ENCODE measurements around the gene TGFA.

Gene TGFA

DNA sequence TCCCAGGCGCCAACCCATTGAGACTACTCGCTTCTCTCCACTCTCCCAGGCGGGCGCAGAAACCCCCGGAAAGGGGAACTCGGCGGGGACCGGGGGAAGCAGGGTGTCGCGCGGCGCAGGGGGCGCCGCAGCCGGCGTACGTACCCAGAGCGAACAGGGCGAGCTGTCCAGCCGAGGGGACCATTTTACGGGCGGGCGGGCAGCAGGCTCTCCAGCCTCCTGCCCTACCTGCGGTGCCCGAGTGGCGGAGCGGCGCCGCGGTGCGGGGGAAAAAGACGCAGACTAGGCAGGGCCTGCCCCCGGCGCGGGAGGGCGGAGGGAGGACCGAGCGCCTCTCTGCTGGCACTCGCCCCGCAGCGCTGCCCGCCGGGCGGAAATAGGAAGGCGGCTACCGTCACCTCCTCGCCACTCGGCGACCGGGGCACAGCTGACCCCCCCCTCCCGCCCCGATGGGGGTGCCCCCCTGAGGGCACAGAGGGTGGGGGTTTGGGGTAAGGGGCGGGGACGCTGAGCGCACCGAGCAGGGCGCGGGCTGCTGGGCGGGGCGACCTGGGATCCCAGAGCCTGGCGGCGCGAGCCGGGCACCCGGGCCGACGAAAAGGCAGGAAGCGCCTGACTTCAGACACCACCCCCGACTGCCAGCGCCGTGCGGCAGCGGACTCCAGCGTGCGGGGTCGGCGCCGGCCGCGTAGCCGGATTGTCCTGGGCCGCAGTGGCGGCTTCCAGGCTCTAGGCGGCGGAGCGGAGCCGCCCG lies at the start of gene TGFA:
Gene TGFA, minus strand, starts transcription at position 243 of the 754 bp plus-strand sequence. Its CDS starts 59 bp downstream, at position 184.
- peak; percentile 96 for DNase-seq (ENCODE audit: low spot score)

DNA sequence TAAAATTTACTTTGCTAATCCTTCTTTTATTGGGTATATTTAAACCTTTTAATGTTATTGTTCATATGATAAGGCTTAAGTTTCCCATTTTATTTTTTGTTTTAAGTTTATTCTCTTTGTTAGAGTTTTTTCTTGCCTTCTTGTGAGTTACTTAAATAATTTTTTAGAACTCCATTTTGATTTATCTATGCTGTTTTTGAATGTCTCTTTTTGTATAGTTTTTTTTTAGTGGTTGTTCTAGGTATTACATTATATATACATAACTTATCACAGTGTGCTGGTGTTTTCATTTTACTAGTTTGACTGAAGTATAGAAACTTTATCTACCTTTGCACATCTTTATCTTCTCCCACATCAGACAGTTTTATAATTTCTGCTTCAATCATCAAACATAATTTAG lies 49.4 kb upstream of the TGFA start:
- no peak for DNase-seq (ENCODE audit: low spot score)

DNA sequence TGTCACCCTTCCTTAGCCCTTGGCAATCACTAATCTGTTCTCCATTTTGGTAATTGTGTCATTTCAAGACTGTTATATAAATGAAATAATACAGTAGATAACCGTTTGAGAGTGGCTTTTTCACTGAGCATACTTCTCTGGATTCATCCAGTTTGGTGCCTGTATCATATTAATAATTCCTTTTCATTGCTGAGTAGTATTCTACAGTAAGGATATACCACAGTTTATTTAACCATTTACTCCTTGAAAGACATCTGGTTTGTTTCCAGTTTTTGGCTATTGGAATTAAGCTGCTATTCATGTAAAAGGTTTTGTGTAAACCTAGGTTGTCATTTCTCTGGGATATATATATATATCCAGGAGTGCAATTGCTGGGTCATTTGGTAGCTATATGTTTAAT lies 44.6 kb upstream of the TGFA start:
- DNase-seq (ENCODE audit: low spot score) = no peak

DNA sequence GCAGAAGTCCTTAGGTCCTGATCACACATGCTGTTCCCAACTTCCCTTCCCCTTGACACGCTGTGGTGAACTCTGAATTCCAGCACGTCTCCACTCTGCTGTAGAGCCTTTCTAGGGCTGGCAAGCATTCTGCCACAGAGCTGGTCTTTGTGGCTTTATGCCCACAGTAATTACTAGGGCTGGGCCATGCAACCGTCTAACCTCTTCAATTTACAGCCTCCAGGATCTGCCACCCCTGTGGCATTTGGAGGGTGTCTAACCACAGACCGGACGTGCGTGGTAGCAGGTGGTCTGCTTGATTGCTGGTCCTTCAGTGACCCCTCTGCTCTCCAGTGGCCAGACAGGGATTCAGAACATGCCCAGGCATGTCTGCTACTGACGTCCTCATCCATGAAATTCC lies 43.1 kb upstream of the TGFA start:
- peak; percentile 99 for DNase-seq (ENCODE audit: low spot score)

DNA sequence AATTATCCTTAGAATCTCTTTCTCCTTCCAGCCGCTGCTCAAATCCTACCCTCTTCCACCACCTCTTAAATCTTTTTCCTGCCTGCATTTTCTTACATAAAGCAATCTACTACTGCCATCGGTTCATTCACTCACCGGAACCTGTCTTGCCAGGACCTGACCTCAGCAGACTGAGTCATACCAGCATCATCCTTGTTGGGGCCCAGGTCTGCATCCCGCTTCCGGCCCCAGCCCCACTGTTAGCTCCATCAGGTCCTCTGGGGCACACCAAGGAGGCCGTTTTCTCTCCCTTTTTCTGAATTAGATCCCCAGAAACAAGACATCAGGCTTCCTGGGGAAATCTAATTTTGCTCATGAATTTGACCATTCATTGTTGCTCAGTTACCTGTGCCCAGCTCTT lies 42.7 kb upstream of the TGFA start:
- peak; percentile 96 for DNase-seq (ENCODE audit: low spot score)

DNA sequence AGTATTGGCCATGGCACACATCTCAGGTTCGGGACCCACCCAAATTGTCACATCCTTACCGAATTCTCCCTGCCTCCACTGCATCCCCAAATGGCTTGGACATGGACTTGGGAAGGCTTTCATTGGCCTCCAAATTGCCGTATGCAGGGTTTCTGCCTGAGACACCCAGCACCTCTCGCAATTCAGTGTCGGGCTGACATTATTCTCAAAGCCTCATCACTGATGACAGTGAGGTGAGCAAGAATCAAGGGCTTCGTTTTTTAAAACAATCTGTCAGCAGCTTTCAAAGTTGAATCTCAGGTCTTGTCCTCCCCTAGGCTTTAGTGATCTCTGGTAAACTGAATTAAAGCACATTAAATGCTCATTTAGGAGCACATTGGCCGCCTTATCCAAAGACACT lies 29.5 kb upstream of the TGFA start:
- DNase-seq (ENCODE audit: low spot score) = no peak

DNA sequence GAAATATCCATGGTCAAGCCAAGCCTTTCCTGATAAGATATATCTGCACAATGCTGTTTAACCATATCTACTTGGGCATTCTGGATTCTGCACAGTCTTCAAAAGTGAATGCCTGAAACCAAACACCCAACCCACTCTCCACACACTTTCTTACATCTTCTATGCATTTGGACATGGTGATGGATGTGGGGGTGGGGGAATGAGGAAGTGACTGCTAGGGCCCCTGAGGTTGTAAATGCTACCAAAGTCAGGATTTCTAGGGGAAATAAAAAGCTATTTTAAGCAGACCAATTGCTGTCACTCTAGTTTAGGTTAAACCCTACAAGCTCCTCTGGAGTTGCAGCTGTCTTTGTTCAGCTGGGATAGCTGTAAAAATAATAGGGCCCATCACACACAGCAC lies 26.7 kb upstream of the TGFA start:
- DNase-seq (ENCODE audit: low spot score) = no peak

DNA sequence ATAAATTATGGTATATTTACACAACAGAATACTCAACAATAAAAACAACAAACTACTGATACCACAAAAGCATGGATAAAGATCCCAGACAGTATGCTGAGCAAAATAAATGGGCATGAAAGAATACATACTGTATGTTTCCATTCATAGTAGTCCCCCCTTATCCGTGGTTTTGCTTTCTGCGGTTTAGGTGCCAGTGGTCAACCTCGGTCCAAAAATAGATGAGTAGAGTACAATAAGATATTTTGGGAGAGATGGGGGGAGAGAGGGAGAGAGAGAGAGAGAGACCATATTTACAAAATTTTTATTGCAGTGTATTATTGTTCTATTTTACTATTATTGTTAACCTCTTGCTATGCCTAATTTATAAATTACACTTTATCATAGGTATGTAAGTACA lies 21.0 kb upstream of the TGFA start:
- no peak for DNase-seq (ENCODE audit: low spot score)

DNA sequence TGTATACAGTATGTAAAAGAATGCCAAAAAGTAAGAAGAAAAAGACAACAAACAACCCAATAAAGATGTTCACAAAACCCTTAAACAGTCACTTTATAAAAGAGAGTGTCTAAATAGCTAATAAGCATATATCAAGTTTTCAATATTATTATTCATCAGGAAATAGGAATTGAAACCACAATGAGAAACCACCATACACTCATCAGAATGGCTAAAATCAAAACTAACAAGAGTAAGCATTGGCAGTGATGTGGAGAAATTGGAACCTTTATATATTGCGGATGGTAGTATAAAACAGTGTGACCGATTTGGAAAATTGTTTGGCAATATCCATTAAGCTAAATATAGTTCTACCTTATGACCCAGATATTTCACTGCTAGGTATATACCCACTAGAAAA lies 20.5 kb upstream of the TGFA start:
- DNase-seq (ENCODE audit: low spot score) = no peak

DNA sequence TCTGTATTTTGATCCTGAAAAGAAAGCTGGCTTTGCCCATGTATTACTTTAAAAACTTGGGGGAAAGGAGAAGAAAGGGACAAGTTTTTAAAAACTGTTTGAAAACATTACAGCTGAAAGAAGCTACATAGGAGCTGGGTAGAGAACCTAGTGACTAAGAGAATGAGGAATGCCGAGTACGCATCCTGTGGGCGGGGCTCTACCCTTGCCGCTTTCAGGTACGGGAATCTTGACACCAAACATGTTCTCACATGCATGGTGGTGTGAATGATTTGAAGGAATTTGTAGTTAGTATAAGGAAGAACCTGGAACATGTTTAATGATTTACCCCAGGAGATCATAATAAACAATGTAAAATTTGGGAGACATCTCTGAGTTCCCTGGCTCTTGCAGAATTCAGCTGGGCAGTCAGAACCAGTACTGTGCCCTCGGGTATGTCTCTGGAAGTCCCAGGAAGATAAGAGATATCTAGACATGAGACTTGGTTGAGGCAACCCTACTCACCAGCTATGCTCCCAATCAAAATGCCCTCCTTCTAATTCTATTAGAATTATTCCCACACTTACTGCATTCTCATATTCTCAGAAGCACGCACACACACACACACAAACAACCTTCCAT lies 16.5 kb upstream of the TGFA start:
- peak; percentile 93 for DNase-seq (ENCODE audit: low spot score)

DNA sequence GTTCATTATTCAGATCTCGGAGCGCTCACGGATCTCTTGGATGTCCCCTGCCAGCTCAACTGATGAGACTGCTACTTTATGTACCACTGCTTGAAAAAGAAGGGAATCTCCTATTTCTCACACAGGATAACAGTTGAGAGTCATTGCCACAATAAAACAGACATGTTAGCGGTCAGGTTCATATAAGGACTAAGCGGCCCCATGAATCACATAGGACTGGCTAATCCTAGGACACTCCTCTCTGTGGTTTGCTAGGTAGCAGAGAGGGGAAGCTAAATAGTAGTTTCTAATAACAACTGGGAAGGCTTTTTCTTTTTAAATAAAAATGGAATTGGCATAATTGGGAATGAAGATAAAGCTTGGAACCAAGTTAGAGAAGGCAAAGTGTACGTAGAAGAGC lies 15.9 kb upstream of the TGFA start:
- DNase-seq (ENCODE audit: low spot score) = peak; percentile 76

DNA sequence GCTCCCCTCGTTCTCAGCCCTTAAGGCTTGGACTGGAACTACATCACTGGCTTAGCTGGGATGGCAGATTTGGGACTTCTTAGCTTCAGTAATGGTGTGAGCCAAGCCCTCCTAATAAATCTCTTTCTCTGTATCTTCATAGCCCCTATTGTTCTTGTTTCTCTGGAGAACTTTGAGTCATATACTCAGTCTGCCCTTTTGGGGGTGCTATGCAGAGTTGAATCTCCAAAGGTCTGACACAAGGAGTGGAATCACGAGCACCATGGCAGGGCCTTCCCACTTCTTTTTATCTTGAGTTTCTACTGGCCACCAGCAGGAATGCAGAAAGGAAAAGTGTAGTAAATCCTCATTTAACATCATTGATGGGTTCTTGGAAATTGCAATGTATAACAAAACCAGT lies 13.3 kb upstream of the TGFA start:
- DNase-seq (ENCODE audit: low spot score) = no peak

DNA sequence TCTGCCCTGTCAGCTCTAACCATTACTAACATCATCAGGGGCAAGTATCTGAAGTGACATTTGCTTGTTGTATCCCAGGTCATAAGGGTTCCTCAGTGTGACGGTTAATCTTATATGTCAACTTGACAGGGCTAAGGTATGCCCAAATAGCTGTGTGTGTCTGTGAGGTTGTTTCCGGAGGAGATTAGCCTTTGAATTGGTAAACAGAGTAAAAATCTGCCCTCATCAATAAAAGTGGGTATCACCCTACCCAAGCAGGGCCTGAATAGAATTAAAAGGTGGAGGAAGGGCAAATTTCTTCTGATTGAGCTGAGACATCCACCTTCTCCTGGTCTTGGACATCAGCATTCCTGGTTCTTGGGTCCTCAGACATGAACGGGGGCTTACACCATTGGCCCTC lies 12.8 kb upstream of the TGFA start:
- DNase-seq (ENCODE audit: low spot score) = no peak

DNA sequence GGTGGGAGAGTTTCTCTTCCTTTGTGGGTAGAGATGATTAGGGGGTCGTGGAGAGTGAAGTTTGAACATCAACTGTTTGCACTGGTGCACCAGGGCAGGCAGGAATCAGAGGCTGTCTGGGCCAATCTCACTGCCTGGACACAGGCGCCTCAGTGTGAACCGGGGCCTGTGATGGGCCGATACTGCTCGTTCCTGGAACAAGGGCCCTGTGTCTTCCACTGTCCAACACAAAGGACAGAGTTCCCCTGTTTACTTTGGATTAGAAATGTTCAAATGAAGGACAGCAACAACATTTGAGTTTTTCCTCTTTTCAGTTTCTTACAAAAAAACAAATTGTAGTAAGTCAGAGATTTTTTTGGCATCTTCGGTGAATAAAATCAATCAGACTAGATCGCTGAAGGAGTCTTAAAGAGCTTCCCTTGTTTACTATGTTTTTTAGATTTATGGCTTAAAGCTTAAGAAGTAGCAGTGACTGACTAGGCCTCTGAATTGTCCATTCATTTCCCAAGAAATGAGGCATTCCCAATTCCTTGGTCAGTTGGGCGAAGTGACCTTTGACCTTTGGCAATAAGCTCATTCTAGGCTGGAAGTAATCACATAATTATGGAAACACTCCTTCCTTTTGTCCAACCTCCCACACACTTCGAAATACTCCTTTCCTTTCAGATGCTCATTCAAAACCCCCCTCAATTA lies 11.6 kb upstream of the TGFA start:
- DNase-seq (ENCODE audit: low spot score) = no peak

DNA sequence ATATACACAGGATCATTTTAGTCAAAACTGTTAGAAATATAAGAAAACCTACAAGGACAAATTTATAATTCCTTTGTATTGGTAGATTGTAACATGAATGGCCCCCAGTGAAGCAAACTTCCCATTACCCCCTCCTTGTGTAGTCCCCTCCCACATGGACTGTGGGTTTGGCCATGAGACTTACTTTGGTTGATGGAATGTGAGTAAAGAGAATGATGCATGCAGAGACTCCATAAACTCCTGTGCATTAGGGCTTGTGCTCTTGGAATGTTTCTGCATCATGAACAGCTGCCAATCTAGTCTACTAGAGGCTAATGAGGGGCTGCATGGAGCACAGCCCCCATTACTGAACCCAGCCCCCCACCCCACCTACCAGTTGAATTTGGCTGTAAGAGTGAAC lies 8.3 kb upstream of the TGFA start:
- no peak for DNase-seq (ENCODE audit: low spot score)

DNA sequence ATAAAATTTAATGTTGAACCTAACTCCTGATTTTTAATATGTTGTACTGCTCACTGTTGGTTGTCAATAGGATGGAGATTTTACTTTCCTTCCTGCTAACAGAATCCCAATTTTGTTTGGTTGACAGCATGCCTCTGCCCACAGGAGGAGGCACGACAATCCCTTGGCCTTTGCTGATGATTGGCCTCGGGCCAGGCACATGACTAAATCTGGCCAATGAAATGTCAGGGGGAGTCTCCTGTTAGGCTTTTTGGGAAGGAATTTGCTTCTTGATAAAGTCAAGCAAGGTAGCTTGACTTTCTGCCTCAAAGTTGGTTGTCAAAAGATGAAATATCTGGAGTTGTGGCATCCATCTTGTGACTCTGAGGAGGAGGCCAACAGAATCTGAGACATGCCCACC lies 6.8 kb upstream of the TGFA start:
- DNase-seq (ENCODE audit: low spot score) = no peak

DNA sequence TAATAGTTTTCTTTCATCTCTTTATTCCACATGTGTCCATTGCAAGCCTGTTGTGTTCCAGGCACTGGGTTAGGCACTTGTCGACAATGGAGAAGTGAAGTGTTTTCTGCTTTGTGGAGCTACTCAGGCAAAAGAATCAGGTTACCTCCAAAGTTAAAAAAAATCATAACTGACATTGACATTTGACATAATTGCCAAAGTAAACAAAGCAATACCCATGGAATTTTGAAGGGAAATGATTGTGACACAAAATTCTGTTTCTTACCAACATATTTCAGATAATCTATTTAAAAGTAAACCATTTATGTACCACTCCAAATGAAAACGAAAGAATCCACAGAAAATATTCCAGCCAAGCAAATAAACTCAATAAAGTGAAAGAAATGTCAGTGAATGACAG lies 6.4 kb upstream of the TGFA start:
- DNase-seq (ENCODE audit: low spot score) = no peak

DNA sequence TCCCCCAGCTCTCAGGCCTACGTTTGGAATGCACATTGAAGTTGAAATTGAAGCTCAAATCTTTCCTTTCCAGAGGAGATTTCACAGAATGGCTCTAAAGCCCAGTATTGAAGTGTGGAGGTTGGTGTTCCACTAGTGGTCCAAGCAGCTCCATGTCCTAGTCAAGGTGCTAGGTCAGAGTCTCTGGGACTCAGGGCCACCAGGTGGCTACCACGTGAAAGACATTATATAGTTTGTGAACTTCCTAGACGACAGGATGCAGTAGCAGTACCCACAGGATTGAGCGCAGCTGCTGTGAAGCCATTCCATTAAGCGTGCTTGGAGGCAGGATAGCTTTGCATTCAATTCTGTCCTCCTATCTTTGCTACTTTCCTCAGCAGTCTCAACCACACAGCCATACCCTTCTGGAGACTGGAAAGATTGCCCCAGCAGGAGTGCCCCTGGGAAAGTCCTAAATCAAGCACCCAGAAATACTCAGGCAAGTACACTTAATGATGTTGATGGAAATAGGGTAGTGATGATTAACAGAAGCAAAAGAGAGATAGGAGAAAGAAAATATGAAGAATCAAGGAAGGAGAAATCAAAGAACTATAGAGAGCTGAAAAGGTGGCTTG lies 4.7 kb upstream of the TGFA start:
- DNase-seq (ENCODE audit: low spot score) = peak; percentile 23

DNA sequence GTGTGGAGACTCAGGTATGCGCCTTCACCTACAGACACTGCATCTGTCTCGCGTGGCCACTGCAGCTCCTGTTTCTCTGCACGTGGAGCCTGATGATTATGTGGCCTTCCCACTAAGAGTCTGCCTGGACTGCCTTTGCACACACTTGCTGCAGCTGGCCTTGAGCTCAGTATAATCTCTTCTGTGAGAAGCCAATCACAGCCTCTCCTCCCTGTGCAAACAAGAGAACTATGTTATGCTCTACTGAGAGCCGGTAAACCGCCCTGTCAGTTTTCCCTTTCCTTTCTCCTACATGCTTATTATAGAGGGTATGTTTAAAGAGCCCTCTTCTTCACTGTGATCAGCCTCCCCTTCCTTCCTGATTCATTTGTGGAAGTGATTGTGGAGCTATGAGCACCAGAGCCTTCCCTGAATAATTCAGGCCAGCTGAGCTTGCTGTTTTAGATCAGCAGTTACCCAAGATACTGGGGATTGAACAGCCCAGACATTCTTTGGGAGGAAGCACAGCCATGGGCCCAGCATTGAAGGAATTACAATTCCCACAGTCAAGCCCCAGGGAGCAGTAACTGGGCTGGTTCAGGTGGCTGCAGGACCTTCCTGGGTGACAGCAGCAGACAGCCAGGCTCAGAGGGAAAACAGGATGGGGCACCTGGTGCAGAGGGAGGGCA lies 3.7 kb upstream of the TGFA start:
- DNase-seq (ENCODE audit: low spot score) = peak; percentile 34

DNA sequence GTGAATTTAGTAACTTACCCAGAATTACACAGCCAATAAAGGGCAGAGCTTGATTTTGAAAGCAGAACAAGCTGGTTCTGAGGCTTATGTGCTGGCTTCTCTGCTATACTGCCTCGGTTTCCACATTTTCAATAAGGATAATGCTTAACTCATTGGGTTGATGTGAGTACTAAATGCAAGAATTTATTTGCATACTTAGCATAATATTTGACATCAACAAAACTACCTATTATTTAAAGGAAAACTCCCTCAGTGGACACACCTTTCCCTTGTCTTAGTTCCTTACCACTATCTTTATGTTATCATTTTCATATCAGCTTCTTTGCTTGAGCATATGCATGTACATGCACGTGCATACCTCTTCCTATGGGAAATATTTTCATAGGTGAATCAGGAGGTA lies 3.0 kb upstream of the TGFA start:
- no peak for DNase-seq (ENCODE audit: low spot score)

DNA sequence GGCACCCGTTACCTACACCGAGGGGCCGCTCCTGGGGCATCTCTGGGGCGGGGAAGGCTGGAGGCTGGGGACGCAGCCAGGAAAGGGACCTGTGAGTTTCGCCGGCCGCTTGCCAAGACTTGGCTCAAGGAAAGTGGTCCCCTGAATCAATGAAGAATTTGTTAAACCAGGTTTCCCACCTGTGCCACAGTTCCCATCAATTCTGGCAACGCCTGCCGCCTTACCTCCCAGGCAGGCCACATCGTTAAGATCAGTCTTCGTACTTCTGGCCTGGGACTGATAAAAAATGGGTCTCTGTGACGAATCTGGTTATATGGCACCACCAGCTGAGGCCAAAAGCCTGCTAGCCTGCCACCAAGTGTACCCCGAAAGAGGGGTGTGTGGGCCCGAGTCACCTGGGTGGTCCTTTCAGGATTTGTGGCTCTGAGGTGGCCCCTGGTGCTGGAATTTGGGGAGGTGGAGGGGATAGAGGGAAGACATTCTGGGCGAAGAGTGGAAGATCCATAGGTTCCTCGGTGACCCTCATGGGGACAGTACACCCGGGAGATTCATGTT lies 789 bp upstream of the TGFA start:
- DNase-seq (ENCODE audit: low spot score) = no peak

DNA sequence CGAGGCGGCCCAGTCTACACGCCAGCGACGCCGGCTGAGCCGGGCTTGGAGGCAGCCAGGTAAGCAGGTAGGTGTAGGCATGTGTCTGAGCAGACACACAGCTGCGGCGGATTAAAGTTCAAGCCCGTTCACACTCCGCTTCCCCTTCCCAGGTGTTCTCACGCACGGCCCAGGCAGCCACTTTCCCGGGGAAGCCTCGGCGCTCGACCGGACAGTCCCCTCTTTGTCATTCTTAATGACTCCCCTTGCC lies 367 bp downstream of the TGFA start:
- peak; percentile 90 for DNase-seq (ENCODE audit: low spot score)

Measured in SW480 (cell line).